GM21390 (cell line): ENCODE data around the gene DAB2IP.

ENCODE experiments used
- ATAC-seq: cut with Tn5 transposase; IDR thresholded peaks from one replicate; pipeline ENCODE4 v1.9.1; 2021; ENCODE audit not compliant: unreplicated experiment

Gene DAB2IP

GRCh38 chr9:121755581-121755980 is 104.1 kb downstream of the DAB2IP start:
- no peak for ATAC-seq

DNA sequence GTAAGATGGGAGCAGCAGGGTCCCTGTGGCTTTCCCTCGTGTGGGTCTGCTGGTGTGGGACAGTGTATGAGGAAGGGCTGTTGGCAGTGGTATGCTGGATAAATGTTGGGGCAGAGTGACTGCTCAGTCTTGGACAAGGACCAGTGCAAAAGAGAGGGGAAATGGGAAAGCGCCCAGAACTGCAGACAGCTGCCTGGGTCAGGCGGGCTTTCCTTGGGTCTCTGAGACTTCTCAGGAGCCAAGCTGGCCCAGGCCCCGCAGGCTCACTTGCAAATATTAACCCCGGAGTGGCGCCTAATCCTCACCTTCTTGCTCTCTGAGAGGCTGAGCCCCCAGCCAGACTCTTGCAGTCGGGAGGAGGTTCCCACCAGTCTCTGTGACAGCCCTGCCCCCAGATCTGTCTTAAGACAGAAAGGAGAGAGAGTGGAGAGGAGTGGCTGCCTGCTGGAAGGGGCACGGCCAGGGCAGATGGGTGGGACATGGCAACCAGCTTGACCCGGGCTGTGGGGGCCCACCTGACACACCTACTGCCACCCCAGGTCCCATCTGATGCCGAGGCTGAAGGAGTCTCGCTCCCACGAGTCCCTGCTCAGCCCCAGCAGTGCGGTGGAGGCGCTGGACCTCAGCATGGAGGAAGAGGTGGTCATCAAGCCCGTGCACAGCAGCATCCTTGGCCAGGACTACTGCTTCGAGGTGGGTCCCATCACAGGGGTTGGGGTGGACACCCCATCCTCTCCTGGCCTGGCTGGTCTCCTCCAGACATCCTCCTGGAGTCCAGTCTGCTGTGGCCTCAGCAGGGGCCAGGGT is 105.2 kb downstream of the DAB2IP start:
- no peak for ATAC-seq

DNA sequence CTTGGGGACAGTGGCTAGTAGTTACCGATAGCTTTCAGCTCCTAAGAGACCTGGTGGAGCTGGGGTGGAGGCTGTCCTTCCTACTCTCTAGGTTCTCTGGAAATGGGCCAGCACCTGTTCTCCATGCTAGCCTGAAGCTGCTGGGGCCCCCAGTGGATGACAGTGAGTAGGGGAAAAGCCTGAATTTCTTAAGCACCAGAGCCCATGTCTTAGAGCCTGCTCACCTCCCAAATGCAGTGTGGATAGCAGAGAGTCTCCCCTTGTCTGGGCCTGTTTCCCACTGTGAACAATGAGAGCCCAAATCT is 105.8 kb downstream of the DAB2IP start:
- ATAC-seq = no peak

DNA sequence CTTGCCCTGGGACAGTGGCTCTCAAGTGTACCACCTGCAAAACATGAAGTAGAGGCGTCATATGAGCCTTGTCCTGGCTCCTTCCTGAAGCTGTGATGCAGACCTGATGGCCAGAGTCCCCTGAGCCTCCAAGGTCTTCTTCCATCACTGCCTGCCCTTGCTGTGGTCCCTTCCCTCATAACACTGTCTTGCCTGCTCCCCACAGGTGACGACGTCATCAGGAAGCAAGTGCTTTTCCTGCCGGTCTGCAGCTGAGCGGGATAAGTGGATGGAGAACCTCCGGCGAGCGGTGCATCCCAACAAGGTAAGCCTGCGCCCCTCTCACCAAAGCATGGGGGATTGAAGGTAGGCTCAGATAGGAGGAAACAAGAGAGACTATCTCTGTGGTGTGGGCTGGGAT is 107.3 kb downstream of the DAB2IP start:
- ATAC-seq = no peak

- no peak for ATAC-seq
Observed at GRCh38 chr9:121759996-121760395, 108.6 kb downstream of the DAB2IP start.

DNA sequence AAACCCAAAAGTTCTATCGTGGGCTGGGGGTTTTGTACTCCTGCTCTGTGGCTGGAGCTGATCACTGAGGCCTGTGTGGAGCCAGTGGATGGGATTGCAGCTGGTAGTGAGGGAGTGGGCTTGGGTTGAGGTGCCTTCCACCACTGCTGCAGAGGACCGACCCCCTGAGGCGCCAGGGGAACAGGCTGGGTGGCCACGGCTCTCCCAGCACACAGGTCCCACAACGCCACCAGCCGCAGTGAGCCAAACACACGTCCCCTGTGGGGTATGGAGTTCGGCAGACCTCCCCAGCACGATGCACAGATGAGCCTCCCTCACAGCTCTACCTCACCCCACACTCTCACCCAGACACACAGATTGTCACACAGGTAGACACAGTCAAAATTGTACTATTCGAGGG is 109.1 kb downstream of the DAB2IP start:
- ATAC-seq = no peak

GRCh38 chr9:121763131-121763530 is 111.7 kb downstream of the DAB2IP start:
- no peak for ATAC-seq

- no peak for ATAC-seq
Observed at GRCh38 chr9:121763561-121764370, 112.3 kb downstream of the DAB2IP start.

GRCh38 chr9:121764371-121764730 is 112.9 kb downstream of the DAB2IP start:
- ATAC-seq = no peak

DNA sequence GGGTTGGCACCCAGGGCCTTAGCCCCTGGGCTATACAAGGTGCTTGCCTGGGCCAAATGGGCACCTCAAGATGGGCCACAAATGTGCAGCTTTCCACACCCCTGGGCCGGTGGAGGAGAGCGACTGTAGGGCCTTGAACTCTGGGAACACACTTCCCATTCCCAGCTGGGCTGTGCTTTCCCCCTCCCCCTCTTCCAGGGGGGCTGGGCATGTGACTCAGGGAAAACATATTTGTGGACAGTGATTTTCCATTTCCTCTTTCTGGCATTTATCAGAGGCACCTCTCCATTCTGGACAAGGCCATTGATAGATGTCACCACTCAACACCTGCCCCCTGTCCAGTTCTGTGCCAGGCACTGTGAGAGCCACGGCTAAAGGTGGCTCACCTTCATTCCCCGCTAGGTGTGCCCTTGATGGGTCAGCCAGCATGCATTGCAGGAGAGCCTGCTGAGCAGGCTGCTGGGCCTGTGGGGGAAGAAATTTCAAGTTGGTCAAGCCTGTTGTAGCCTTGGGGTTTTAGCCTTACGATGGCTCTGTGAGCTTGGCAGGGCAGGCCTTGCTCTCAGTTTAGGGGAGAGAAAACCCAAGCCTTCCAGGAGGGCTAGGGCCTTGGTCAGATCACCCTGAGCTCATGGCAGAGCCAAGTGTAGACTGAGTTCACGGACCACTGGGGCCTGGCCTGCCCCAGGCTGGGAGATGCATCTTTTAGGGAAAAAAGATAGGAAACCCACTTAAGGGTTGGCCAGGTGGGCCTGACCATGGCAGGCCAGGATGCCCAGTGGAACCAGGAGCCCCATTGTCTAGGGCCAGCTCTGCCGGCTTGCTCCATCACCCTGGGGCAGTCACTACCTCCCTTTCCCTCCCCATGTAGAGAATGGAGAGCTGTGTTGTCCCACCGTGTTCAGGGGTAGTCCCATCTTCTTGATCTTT is 113.9 kb downstream of the DAB2IP start:
- ATAC-seq = no peak

DNA sequence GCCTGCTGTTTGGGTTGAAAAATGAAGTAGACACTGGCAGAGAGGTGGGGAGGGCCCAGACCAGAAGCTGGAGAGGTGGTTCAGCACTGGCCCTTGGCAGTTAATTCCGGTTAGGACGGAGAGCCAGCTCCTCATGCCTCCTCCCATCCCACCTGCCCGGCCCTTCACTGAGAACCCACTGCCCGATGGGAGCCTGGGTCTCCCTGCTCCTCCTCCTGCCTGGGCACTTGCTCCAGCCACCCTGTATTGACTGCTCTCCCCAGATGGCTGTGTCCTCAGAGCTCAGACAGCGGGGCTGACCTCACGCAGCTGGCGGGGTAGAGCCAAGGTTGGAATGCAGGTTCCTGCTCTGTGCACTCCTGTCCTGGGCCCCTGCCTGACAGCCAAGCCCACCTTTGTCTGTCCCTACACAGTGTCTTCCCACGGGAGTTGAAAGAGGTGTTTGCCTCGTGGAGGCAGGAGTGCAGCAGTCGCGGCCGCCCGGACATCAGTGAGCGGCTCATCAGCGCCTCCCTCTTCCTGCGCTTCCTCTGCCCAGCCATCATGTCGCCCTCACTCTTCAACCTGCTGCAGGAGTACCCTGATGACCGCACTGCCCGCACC is 114.7 kb downstream of the DAB2IP start:
- ATAC-seq = no peak

DNA sequence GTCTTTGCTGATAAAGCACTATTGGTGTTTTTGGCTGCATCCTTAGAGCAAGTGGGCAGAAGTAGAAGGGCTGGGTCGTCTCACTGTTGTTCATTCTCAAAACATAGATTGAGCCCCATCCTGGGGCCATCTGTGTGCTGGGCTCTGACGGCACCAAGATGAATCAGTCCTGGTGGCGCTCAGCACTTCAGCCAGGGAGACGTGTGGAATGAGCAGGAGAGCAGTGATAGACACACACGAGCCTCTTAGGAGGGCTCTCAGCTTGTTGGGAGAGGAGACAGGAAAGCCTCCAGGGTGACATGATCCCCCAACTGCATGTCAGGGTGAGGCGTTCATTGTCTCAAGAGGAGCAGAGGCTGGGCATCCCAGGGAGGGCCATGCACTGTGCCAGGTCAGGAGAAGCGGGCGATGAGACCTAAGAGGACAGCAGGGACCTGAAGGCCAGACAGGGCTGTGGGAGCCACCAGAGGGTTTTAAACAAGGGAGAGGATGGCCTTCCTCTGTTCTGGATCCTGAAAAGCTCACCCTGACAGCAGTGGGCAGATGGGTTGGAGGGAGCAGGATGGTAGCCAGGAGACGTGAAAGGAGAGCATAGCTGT is 115.8 kb downstream of the DAB2IP start:
- ATAC-seq = no peak

GRCh38 chr9:121768416-121769015 is 117.1 kb downstream of the DAB2IP start:
- no peak for ATAC-seq

DNA sequence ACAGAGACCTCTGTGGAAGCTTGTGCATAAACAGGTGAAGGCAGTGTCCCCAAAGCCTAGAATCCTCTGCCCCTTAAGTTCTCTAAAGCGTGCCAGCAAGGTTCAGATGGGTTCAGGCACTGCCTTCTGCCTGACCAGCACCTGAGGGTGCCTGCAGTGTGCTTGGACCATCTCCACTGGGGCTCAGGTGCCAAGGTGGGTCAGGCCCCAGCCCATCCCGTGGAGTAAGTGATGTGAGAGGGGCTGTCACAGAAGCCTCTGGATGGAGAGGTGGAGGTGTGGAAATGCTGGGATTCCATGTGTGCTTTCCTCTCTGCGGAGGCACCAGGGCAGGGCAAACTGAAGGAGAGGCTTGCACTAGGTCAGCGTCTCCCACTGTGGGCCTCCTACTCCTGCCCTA is 118.5 kb downstream of the DAB2IP start:
- no peak for ATAC-seq

DNA sequence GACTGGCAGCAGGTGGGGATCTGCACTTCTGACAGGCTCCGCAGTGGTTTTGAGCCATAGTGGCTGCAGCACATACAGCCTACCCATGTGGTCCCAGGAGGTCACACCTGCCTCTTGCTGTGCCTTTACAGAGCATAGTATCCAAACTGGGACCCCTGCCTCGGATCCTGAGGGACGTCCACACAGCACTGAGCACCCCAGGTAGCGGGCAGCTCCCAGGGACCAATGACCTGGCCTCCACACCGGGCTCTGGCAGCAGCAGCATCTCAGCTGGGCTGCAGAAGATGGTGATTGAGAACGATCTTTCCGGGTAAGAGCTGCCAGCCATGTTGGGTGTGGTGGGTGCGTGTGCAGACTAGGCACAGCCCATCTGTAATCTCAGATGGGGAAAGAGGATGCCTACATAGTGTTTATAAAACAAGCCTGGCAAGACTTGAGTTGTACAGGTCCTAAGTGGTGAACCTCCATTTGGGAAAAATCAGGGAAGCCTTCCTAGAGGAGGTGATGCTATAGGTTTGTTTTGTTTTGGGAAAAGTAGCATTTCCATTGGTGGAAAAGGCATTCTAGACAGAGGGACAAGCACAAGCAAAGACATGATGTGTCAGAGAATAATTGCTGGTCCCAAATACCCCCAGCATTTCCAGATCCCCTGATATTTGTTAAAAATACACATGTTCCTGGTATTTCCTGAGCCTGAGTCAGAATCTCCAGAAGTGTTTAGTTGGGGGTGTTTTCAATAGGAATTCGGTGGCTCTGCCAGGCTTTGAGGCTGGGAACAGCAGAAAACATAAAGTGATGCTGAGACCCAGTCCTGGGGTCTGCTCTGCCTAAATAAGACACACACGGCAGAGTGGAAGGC is 119.2 kb downstream of the DAB2IP start:
- ATAC-seq = no peak

DNA sequence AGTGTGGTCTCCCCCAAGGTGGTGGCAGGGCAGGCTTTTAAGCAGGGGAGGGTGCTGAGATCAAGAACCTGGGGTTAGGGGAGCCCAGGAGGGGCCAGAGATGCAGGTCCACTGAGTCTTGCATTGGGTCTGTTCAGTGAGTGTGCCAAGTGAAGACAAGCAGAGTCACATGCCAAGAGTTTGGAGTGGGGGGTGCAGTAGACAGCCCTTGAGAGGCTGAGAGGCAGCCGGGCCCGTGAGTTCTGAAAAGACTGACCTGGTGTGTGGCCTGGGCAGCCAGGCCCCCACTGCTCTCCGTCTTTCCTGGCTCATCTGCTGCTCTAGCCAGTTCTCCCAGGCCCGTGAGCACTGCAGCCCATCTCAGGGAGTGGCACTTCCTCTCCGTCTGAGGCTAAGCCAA is 120.0 kb downstream of the DAB2IP start:
- ATAC-seq = no peak

DNA sequence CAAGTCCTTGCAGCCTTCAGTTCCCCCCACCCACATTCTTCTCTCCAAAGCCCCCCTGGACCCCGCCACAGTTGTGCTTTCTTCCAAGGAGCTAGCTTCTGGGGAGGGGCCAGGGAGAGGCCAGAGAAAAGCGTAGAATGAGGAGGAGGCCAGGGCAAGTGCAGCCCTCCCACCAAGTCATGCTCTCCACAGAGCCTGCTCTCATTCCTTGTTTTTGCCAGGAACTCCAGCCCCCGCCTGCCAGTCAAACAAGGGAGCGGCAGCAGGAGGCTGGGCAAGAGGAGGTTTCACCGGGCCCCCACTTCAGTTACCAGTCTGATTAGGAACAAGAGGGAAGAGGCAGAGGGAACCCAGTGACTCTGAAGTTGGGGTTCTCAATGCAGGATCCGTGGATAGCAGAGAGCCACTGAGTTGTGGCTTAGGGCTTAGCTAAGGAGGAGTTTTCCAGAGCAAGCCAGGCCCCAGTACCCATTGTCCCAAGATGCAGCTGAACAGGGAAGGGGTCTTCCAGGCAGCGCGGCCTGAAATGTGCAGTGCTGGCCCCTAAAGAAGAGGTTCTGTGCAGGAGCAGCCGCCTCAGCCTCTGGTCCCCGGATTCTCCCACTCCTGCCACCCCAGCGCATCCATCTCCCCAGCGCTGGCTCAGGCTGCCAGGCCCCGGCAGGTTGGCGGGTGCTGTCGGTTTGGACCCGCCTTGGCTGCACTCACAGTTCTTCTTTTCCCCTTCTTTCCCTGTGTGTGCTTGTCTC is 120.6 kb downstream of the DAB2IP start:
- ATAC-seq = no peak

GRCh38 chr9:121772600-121773285 is 121.3 kb downstream of the DAB2IP start:
- no peak for ATAC-seq
